Stomach (tissue), 9 donors: ENCODE results near the gene HDHD5. TPM values are rescaled to one million over a fixed set of nuclear protein-coding genes. Genes with fewer than 3 reads are reported as not detected.

Experiments
- DNase-seq, 2 donors: peaks; one replicate each; pipeline versions ENCODE4 v3.0.0 to v3.0.0-alpha.2; 2013 to 2019
- H3K27ac ChIP-seq, 5 donors: fragments of 200-600 bp in 4 of 5; sonication (generic) in 4 of 5; one replicate each; pipeline ENCODE4 v1.5.1; 2013 to 2019; ENCODE audit warnings: mild to moderate bottlenecking in 1 of 5, moderate library complexity in 1 of 5
- H3K27me3 ChIP-seq, 3 donors: fragments of 200-600 bp; sonication (generic); one replicate each; pipeline ENCODE4 v1.5.1; 2017 to 2019; ENCODE audit warnings: mixed run types in 1 of 3
- H3K36me3 ChIP-seq, 4 donors: fragments of 200-600 bp; sonication (generic); 1 replicate in 3 of 4; 2 replicates in 1 of 4; pipeline ENCODE4 v1.5.1; 2016 to 2019
- H3K4me1 ChIP-seq, 4 donors: fragments of 200-600 bp; sonication (generic); one replicate each; pipeline ENCODE4 v1.5.1; 2016 to 2019
- H3K4me3 ChIP-seq, 4 donors: fragments of 200-600 bp; sonication (generic) in 3 of 4; one replicate each; pipeline ENCODE4 v1.5.1; 2016 to 2019; ENCODE audit warnings: mild to moderate bottlenecking in 1 of 4
- H3K9me3 ChIP-seq, 4 donors: fragments of 200-600 bp; sonication (generic); one replicate each; pipeline ENCODE4 v1.5.1; 2016 to 2019
- EP300 ChIP-seq: sonication (generic); formaldehyde crosslinking; IDR thresholded peaks from one replicate; pipeline ENCODE4 v1.6.1; 2017; ENCODE audit warnings: antibody characterized with exemption
- POLR2A ChIP-seq, 4 donors: fragments of 450-650 bp; IDR thresholded peaks; one replicate each; pipeline ENCODE4 v1.6.1; 2016; ENCODE audit warnings: antibody characterized with exemption in 4 of 4, control low read depth in 2 of 4, mild to moderate bottlenecking in 1 of 4, moderate library complexity in 1 of 4
- POLR2AphosphoS5 ChIP-seq, 3 donors: sonication (generic); formaldehyde crosslinking; IDR thresholded peaks; one replicate each; pipeline ENCODE4 v1.6.1; 2016; ENCODE audit warnings: antibody characterized with exemption in 3 of 3
- WGBS, 5 donors: extraction: QIAGEN DNeasy Blood & Tissue Kit in 3 of 5; methylation state at CpG; one replicate each; pipeline versions ENCODE4 v1.1.5 to v1.1.7; 2013 to 2018; 5-methylcytosine and 5-hydroxymethylcytosine counted together
- intact Hi-C: fragments of 100-400 bp; cut with DNase I; formaldehyde crosslinking; loops from one replicate; pipeline ENCODE4 v1.15.1; 2023; ENCODE audit warnings: low total_unique reads
- polyA plus RNA-seq, 3 donors: library from polyadenylated mRNA; stranded (reverse); fragments of 200-250 nt; gene quantifications; one replicate each; pipeline ENCODE4 v1.2.3, GENCODE V29; 2013
- total RNA-seq, 5 donors: library from RNA; depleted of rRNA; stranded (reverse); fragments of >200 nt; gene quantifications; one replicate each; pipeline versions ENCODE4 v1.1.0 to v1.2.3, GENCODE V29; 2014 to 2016
- TF ChIP-seq, protein P1 (sequence below), 7 experiments: fragments of 450-650 bp in 4 of 7; fragments of 200-600 bp in 3 of 7; sonication (generic) in 3 of 7; IDR thresholded peaks; one replicate each; pipeline ENCODE4 v1.5.1; 2016 to 2019; ENCODE audit warnings: antibody characterized with exemption in 7 of 7, control low read depth in 2 of 7, mild to moderate bottlenecking in 1 of 7
- donor health status: healthy with polysubstance abuse.
- donor health status: Bipolar disorder and iron deficiency.
- donor health status: healthy.

HDHD5 gene
- total and polyA plus RNA-seq, 8 donors, result 22.8 to 190 (median 34.0) TPM

DNA sequence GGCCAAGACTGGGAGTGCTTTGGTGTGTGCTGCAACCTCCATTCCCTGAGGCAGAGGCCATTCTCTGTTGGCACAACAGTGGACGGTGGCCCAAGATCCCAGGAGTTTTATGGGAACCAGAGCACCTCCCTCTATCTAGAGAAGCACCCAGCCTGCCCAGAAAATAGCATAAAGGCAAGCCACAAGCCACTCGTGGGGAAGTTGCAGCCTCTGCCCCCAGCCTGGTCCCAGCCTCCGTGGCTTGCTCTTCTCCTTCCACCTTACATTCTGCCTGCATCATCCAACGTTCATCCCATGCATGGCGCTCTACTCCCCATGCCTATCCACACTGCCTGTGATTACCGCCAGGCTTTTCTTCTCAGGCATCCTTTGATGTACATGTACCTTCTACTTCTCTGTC is 58.5 kb downstream of the HDHD5 start:
- no peaks in the 10 kb centered on the region for H3K27me3 ChIP-seq
- no peak overlapping the region for H3K27ac ChIP-seq
- DNase-seq, result no peak
- H3K4me3 ChIP-seq, result no peak overlapping the region
- H3K36me3 ChIP-seq, result peaks cover 64 to 85% (median 83%) of the 10 kb centered on the region in 4 donors
- H3K4me1 ChIP-seq, result peaks cover 0 to 45% (median 0%) of the 10 kb centered on the region in 4 donors
- intact Hi-C loops, result no loop called here
- TF ChIP-seq POLR2AphosphoS5 (IDR thresholded peaks at IDR 0.05) (no peak), EP300 (no peak), POLR2A (IDR thresholded peaks at IDR 0.05) (no peak)
- TF ChIP-seq, protein P1, sequence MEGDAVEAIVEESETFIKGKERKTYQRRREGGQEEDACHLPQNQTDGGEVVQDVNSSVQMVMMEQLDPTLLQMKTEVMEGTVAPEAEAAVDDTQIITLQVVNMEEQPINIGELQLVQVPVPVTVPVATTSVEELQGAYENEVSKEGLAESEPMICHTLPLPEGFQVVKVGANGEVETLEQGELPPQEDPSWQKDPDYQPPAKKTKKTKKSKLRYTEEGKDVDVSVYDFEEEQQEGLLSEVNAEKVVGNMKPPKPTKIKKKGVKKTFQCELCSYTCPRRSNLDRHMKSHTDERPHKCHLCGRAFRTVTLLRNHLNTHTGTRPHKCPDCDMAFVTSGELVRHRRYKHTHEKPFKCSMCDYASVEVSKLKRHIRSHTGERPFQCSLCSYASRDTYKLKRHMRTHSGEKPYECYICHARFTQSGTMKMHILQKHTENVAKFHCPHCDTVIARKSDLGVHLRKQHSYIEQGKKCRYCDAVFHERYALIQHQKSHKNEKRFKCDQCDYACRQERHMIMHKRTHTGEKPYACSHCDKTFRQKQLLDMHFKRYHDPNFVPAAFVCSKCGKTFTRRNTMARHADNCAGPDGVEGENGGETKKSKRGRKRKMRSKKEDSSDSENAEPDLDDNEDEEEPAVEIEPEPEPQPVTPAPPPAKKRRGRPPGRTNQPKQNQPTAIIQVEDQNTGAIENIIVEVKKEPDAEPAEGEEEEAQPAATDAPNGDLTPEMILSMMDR (IDR thresholded peaks at IDR 0.05), result no peak
- H3K9me3 ChIP-seq, result no peaks in the 10 kb centered on the region
- WGBS, 5 donors, result 77 to 84% (median 78%) methylated on average over 5 to 6 of the region's 6 CpGs

DNA sequence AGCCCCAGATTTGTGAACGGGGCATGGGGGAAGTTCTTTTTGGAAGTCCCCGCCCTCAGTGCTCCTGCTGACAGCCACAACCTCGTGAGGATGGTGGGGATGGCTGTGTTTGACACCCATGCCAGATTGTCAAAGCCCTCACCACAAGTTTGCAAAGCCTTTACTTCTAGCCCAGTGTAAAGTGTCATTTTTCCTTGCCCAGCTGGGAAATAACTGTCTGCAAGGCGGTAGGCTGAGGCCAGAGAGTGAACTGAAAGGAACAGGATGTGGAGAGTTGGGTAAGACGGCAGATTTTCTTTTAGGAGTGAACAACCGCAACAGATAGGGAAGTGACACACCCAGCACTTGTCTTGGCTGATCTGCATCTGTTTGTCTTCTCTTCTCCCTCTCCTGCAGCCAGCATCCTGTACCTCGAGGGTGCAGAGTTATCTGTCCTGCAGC is 60.7 kb downstream of the HDHD5 start:
- intact Hi-C loops, result no loop called here
- Histone ChIP-seq H3K4me3 (no peak overlapping the region), H3K9me3 (no peaks in the 10 kb centered on the region), H3K36me3 (peaks cover 51 to 66% (median 65%) of the 10 kb centered on the region in 4 donors), H3K27me3 (no peaks in the 10 kb centered on the region), H3K27ac (peak overlapping the region in 1 of 5 donors; percentile 24), H3K4me1 (peaks cover 0 to 57% (median 0%) of the 10 kb centered on the region in 4 donors)
- no peak for TF ChIP-seq POLR2AphosphoS5 (IDR thresholded peaks at IDR 0.05)
- TF ChIP-seq, protein P1 (IDR thresholded peaks at IDR 0.05), result no peak
- no peak for TF ChIP-seq EP300
- no peak for TF ChIP-seq POLR2A (IDR thresholded peaks at IDR 0.05)
- 54 to 75% (median 74%) methylated on average over 6 to 7 of the region's 7 CpGs for WGBS, 5 donors
- DNase-seq, result no peak

DNA sequence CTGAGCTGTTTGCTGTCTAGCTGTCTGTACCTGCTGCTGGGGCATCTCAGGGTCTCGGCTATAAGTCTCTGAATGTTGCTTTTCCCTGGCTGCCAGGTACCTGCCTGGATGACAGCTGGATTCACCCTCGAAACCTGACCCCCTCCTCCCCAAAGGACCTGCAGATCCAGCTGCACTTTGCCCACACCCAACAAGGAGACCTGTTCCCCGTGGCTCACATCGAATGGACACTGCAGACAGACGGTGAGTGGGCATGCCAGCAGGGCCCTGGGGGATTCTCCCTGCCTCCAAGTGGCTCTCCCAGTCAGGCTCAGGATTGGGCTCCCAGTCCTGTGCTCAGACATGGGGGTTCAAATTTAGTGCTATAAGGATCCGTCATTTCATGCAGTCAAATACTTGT is 61.4 kb downstream of the HDHD5 start:
- no peaks in the 10 kb centered on the region for H3K27me3 ChIP-seq
- no peaks in the 10 kb centered on the region for H3K9me3 ChIP-seq
- H3K36me3 ChIP-seq, result peaks cover 44 to 59% (median 58%) of the 10 kb centered on the region in 4 donors
- DNase-seq, result no peak
- peaks cover 0 to 54% (median 0%) of the 10 kb centered on the region in 4 donors for H3K4me1 ChIP-seq
- 86 to 95% (median 88%) methylated on average over 4 to 6 of the region's 6 CpGs for WGBS, 5 donors
- no peak overlapping the region for H3K4me3 ChIP-seq
- intact Hi-C loops, result no loop called here
- peak overlapping the region in 2 of 5 donors; percentile 4 to 24 for H3K27ac ChIP-seq
- TF ChIP-seq EP300 (no peak), POLR2AphosphoS5 (IDR thresholded peaks at IDR 0.05) (no peak), POLR2A (IDR thresholded peaks at IDR 0.05) (no peak)
- TF ChIP-seq, protein P1 (IDR thresholded peaks at IDR 0.05), result no peak

DNA sequence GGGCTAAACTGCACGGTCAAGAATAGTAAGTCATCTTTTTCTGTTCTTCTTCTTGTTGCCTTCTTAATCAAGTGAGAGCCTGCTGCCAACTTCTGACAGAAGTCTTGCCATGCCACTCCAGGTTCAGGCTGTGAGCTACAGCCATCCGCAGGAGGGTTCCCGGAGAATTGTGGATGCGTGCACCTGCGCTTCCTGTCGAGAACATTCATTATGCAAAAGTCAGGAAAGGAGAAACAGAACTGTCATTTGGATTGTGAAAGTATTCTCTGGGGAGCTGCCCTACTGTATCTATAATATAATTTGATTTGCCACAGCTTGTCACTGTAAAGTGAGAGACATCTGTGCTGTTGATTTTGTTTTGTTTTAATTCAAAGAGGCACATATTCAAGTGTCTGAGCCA is 62.0 kb downstream of the HDHD5 start:
- no peaks in the 10 kb centered on the region for H3K27me3 ChIP-seq
- DNase-seq, result no peak
- WGBS, 5 donors, result 85 to 93% (median 86%) methylated on average over 6 of the region's 6 CpGs
- peaks cover 0 to 56% (median 2%) of the 10 kb centered on the region in 4 donors for H3K4me1 ChIP-seq
- no peak overlapping the region for H3K4me3 ChIP-seq
- intact Hi-C loops, result no loop called here
- peaks cover 40 to 52% (median 52%) of the 10 kb centered on the region in 4 donors for H3K36me3 ChIP-seq
- H3K9me3 ChIP-seq, result no peaks in the 10 kb centered on the region
- TF ChIP-seq, protein P1 (IDR thresholded peaks at IDR 0.05), result no peak
- TF ChIP-seq POLR2A (IDR thresholded peaks at IDR 0.05), result no peak
- TF ChIP-seq EP300, result no peak
- TF ChIP-seq POLR2AphosphoS5 (IDR thresholded peaks at IDR 0.05), result no peak
- H3K27ac ChIP-seq, result peak overlapping the region in 1 of 5 donors; percentile 24
